Vagina (tissue), 2 donors: Measurements from ENCODE around the gene SLC17A9.

Source experiments
- CTCF ChIP-seq, 3 experiments: fragments of 450-650 bp in 2 of 3; fragments of 200-600 bp in 1 of 3; sonication (generic) in 1 of 3; IDR thresholded peaks; one replicate each; pipeline ENCODE4 v1.5.1; 2017 to 2019; ENCODE audit warnings: antibody characterized with exemption in 3 of 3, mild to moderate bottlenecking in 2 of 3, moderate library complexity in 2 of 3
- POLR2A ChIP-seq, 2 donors: fragments of 450-650 bp; IDR thresholded peaks; one replicate each; pipeline ENCODE4 v1.6.1; 2017; ENCODE audit warnings: antibody characterized with exemption in 2 of 2, mild to moderate bottlenecking in 2 of 2, moderate library complexity in 2 of 2
- POLR2AphosphoS5 ChIP-seq, 2 donors: sonication (generic); formaldehyde crosslinking; IDR thresholded peaks; one replicate each; pipeline ENCODE4 v1.9.0; 2017; ENCODE audit warnings: antibody characterized with exemption in 2 of 2, mild to moderate bottlenecking in 2 of 2, low read depth in 1 of 2; ENCODE audit not compliant: insufficient read depth in 1 of 2

GRCh38 chr20:63014710-63015109 is 62.2 kb downstream of the SLC17A9 start:
- TF ChIP-seq CTCF (IDR thresholded peaks at IDR 0.05) (no peak), POLR2A (IDR thresholded peaks at IDR 0.05) (no peak), POLR2AphosphoS5 (IDR thresholded peaks at IDR 0.05; ENCODE audit: insufficient read depth in 1 of 2, low read depth in 1 of 2) (no peak)
